Measurements from ENCODE around the gene CPNE1.

DNA sequence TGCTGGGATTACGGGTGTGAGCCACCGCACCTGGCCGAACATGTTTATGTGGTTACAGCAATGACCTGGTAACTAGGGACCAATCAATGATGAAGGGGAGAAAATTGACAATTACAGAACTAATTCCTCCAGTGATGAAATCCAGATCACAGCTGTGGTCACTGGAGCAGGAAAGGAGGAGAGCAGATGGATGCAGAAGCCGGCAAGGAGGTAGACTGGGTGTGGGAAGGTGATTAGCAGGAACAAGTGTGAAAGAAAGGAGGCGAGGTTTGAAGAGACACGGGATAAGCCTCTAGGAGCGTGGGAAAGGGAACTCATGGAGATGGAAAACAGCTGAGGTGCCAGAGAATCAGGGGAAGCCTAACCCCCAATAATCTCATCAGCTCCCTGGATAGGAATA lies 66.2 kb downstream of the CPNE1 start:
- TF ChIP-seq CTCF (conservative IDR thresholded peaks at IDR 0.05 in 1 of 2, IDR thresholded peaks at IDR 0.05 in 1 of 2; ENCODE audit: low read depth in 1 of 2, low read length in 2 of 2) (no peak), EZH2 (IDR thresholded peaks at IDR 0.05; ENCODE audit: low read length, missing control alignments) (no peak)

Data from fibroblast of lung (primary cell).